ENCODE measurements around the gene LHFPL3.

The LHFPL3 gene

DNA sequence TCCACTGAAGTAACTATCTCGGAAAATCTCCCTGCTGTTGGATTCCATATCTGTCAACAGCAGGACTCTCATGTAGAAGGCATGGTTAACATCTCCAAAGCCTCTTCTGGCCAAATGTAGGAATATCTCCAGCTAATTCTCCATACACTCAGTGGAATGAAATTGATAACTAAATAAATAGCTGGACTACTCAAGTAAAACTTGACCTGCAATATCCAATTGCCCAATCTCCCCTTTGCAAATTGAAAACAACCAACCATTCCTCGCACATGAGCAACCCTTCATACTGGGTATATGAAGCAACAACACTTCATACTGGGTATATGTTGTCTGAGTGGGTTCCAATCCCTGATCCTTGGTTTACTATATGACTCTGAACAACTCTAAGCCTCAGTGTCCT is 580.2 kb downstream of the LHFPL3 start:
- no peaks in the 10 kb centered on the region for H3K9me3 ChIP-seq (ENCODE audit: low read length)
- no peak overlapping the region for H2AFZ ChIP-seq (ENCODE audit: low read length)
- no peaks in the 10 kb centered on the region for H4K20me1 ChIP-seq (ENCODE audit: insufficient read depth, low read length)
- TF ChIP-seq, protein P1, sequence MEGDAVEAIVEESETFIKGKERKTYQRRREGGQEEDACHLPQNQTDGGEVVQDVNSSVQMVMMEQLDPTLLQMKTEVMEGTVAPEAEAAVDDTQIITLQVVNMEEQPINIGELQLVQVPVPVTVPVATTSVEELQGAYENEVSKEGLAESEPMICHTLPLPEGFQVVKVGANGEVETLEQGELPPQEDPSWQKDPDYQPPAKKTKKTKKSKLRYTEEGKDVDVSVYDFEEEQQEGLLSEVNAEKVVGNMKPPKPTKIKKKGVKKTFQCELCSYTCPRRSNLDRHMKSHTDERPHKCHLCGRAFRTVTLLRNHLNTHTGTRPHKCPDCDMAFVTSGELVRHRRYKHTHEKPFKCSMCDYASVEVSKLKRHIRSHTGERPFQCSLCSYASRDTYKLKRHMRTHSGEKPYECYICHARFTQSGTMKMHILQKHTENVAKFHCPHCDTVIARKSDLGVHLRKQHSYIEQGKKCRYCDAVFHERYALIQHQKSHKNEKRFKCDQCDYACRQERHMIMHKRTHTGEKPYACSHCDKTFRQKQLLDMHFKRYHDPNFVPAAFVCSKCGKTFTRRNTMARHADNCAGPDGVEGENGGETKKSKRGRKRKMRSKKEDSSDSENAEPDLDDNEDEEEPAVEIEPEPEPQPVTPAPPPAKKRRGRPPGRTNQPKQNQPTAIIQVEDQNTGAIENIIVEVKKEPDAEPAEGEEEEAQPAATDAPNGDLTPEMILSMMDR (IDR thresholded peaks at IDR 0.05; ENCODE audit: low read length), result no peak
- TF ChIP-seq EZH2 (IDR thresholded peaks at IDR 0.05; ENCODE audit: borderline replicate concordance, low read length), result no peak
- no peaks in the 10 kb centered on the region for H3K27me3 ChIP-seq (ENCODE audit: insufficient read depth, low read length)
- H3K9me2 ChIP-seq (ENCODE audit: low read depth, low read length), result no peaks in the 10 kb centered on the region
- H3K4me1 ChIP-seq (ENCODE audit: insufficient read depth, low read length, severe bottlenecking), result no peaks in the 10 kb centered on the region
- H3K27ac ChIP-seq (ENCODE audit: low read depth, low read length, poor library complexity, severe bottlenecking), result no peak overlapping the region
- H3K4me3 ChIP-seq (ENCODE audit: low read depth, low read length, poor library complexity, severe bottlenecking), result no peak overlapping the region
- no peaks in the 10 kb centered on the region for H3K79me2 ChIP-seq (ENCODE audit: insufficient read depth, low read length)
- no peak overlapping the region for H3K4me2 ChIP-seq (ENCODE audit: low read length)
- no peaks in the 10 kb centered on the region for H3F3A ChIP-seq (ENCODE audit: insufficient read depth, low read length)
- H3K36me3 ChIP-seq (ENCODE audit: insufficient read depth, low read length), result no peaks in the 10 kb centered on the region
- H3K9ac ChIP-seq (ENCODE audit: low read length), result no peak overlapping the region

DNA sequence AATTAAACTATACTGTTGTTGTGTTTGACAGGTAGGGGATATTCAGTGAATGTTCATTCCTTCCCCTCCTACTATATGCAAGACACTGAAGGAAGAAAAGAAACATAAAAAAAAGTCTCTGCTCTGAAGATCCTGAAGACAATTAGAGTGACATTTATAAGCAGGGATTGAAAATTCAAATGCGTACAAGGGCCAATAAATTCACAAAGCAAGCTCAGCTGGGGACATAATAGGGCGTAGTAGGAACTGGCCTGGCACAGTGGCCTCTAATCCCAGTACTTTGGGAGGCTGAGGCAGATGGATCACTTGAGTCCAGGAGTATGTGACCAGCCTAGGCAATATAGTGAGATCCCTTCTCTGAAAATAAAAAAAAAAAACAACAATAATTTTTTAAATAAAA is 580.7 kb downstream of the LHFPL3 start:
- Histone ChIP-seq H3K27me3 (ENCODE audit: insufficient read depth, low read length) (no peaks in the 10 kb centered on the region), H3F3A (ENCODE audit: insufficient read depth, low read length) (no peaks in the 10 kb centered on the region), H3K36me3 (ENCODE audit: insufficient read depth, low read length) (no peaks in the 10 kb centered on the region), H3K4me1 (ENCODE audit: insufficient read depth, low read length, severe bottlenecking) (no peaks in the 10 kb centered on the region), H3K4me3 (ENCODE audit: low read depth, low read length, poor library complexity, severe bottlenecking) (no peak overlapping the region), H3K79me2 (ENCODE audit: insufficient read depth, low read length) (no peaks in the 10 kb centered on the region), H3K9ac (ENCODE audit: low read length) (no peak overlapping the region), H4K20me1 (ENCODE audit: insufficient read depth, low read length) (no peaks in the 10 kb centered on the region), H3K9me3 (ENCODE audit: low read length) (no peaks in the 10 kb centered on the region), H3K9me2 (ENCODE audit: low read depth, low read length) (no peaks in the 10 kb centered on the region), H3K27ac (ENCODE audit: low read depth, low read length, poor library complexity, severe bottlenecking) (no peak overlapping the region), H3K4me2 (ENCODE audit: low read length) (no peak overlapping the region), H2AFZ (ENCODE audit: low read length) (no peak overlapping the region)
- no peak for TF ChIP-seq EZH2 (IDR thresholded peaks at IDR 0.05; ENCODE audit: borderline replicate concordance, low read length)
- TF ChIP-seq, protein P1 (IDR thresholded peaks at IDR 0.05; ENCODE audit: low read length), result no peak

DNA sequence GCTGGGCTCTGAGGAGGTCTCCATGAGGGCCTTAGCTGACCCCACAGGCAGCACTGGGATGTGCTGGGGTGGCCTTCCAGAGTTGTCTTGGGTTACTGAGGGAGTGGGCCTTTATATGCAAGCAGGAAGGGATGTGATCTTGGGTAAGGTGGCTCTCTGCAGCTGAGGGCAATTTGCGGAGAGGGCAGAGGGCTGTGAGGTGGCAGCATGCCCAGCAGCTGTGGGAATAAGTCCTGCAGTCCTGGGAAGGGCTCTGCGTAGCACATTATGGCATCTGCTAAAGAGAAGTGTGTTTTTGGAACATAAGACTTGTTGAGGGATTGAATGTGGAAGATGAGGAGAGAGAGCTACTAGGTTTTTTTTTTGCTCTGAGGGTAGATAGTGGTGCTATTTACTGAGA is 586.0 kb downstream of the LHFPL3 start:
- H3K27ac ChIP-seq (ENCODE audit: low read depth, low read length, poor library complexity, severe bottlenecking), result no peak overlapping the region
- no peak overlapping the region for H2AFZ ChIP-seq (ENCODE audit: low read length)
- no peaks in the 10 kb centered on the region for H3K9me2 ChIP-seq (ENCODE audit: low read depth, low read length)
- no peak overlapping the region for H3K4me3 ChIP-seq (ENCODE audit: low read depth, low read length, poor library complexity, severe bottlenecking)
- no peaks in the 10 kb centered on the region for H4K20me1 ChIP-seq (ENCODE audit: insufficient read depth, low read length)
- H3F3A ChIP-seq (ENCODE audit: insufficient read depth, low read length), result no peaks in the 10 kb centered on the region
- no peaks in the 10 kb centered on the region for H3K36me3 ChIP-seq (ENCODE audit: insufficient read depth, low read length)
- no peaks in the 10 kb centered on the region for H3K27me3 ChIP-seq (ENCODE audit: insufficient read depth, low read length)
- no peak overlapping the region for H3K4me2 ChIP-seq (ENCODE audit: low read length)
- no peak overlapping the region for H3K9ac ChIP-seq (ENCODE audit: low read length)
- no peaks in the 10 kb centered on the region for H3K4me1 ChIP-seq (ENCODE audit: insufficient read depth, low read length, severe bottlenecking)
- TF ChIP-seq, protein P1 (IDR thresholded peaks at IDR 0.05; ENCODE audit: low read length), result no peak
- TF ChIP-seq EZH2 (IDR thresholded peaks at IDR 0.05; ENCODE audit: borderline replicate concordance, low read length), result no peak
- no peaks in the 10 kb centered on the region for H3K9me3 ChIP-seq (ENCODE audit: low read length)
- no peaks in the 10 kb centered on the region for H3K79me2 ChIP-seq (ENCODE audit: insufficient read depth, low read length)

Measured in OCI-LY1 (cell line).